Astrocyte (in vitro differentiated cells and primary cell): Measurements from ENCODE around the gene RNF212.

Experiments used
- CTCF ChIP-seq: IDR thresholded peaks from 2 replicates; pipeline ENCODE4 v1.5.1; 2011; ENCODE audit warnings: low read depth, mild to moderate bottlenecking, inconsistent platforms, low read length, moderate library complexity; ENCODE audit not compliant: insufficient read depth
- EZH2 ChIP-seq: IDR thresholded peaks from 2 replicates; pipeline ENCODE4 v1.6.1; 2012; ENCODE audit warnings: mild to moderate bottlenecking, low read length, inconsistent platforms; ENCODE audit not compliant: insufficient read depth

- no peak for TF ChIP-seq EZH2
- TF ChIP-seq CTCF = no peak
These were observed 4.0 kb downstream of the RNF212 start for GRCh38 chr4:1109333-1109732.
